Measurements from ENCODE around the gene PTPN2. TPM values are rescaled to one million over a fixed set of nuclear protein-coding genes. Genes with fewer than 3 reads are reported as not detected.

PTPN2 gene
- total RNA-seq, 4 donors from 2014 or later, result 36.9 to 49.2 (median 38.7) TPM

- Histone ChIP-seq H3K4me3 (no peak overlapping the region), H3K9me3 (no peaks in the 10 kb centered on the region), H3K27me3 (no peaks in the 10 kb centered on the region), H3K4me1 (no peaks in the 10 kb centered on the region), H3K27ac (no peak overlapping the region), H3K36me3 (peaks cover 53% of the 10 kb centered on the region)
- no peak for DNase-seq (ENCODE audit: low spot score in 2 of 2)
- TF ChIP-seq POLR2AphosphoS5 (IDR thresholded peaks at IDR 0.05) (no peak), POLR2A (IDR thresholded peaks at IDR 0.05) (no peak), CTCF (IDR thresholded peaks at IDR 0.05) (no peak), EP300 (IDR thresholded peaks at IDR 0.05) (no peak)
- 83% methylated on average over 3 of the region's 3 CpGs for WGBS
Observed at GRCh38 chr18:12821408-12821807, 62.6 kb downstream of the PTPN2 start.

GRCh38 chr18:12820506-12820905, 63.5 kb downstream of the PTPN2 start:
- 68% methylated on average over 6 of the region's 6 CpGs for whole genome bisulfite sequencing
- H3K4me3 ChIP-seq, result no peak overlapping the region
- peaks cover 55% of the 10 kb centered on the region for H3K36me3 ChIP-seq
- DNase-seq (ENCODE audit: low spot score in 2 of 2), result no peak
- no peaks in the 10 kb centered on the region for H3K27me3 ChIP-seq
- no peak overlapping the region for H3K27ac ChIP-seq
- H3K9me3 ChIP-seq, result no peaks in the 10 kb centered on the region
- TF ChIP-seq POLR2A (IDR thresholded peaks at IDR 0.05) (no peak), POLR2AphosphoS5 (IDR thresholded peaks at IDR 0.05) (no peak), CTCF (IDR thresholded peaks at IDR 0.05) (no peak), EP300 (IDR thresholded peaks at IDR 0.05) (no peak)
- H3K4me1 ChIP-seq, result no peaks in the 10 kb centered on the region

- WGBS, result 85% methylated on average over 5 of the region's 5 CpGs
- H3K4me1 ChIP-seq, result no peaks in the 10 kb centered on the region
- H3K9me3 ChIP-seq, result no peaks in the 10 kb centered on the region
- DNase-seq (ENCODE audit: low spot score in 2 of 2), result no peak
- no peak overlapping the region for H3K4me3 ChIP-seq
- H3K36me3 ChIP-seq, result peaks cover 53% of the 10 kb centered on the region
- no peaks in the 10 kb centered on the region for H3K27me3 ChIP-seq
- H3K27ac ChIP-seq, result no peak overlapping the region
- TF ChIP-seq POLR2A (IDR thresholded peaks at IDR 0.05), result no peak
- TF ChIP-seq CTCF (IDR thresholded peaks at IDR 0.05), result no peak
- no peak for TF ChIP-seq POLR2AphosphoS5 (IDR thresholded peaks at IDR 0.05)
- no peak for TF ChIP-seq EP300 (IDR thresholded peaks at IDR 0.05)
Observed at GRCh38 chr18:12819841-12820240, 64.2 kb downstream of the PTPN2 start.

GRCh38 chr18:12819322-12819721, 64.7 kb downstream of the PTPN2 start:
- TF ChIP-seq EP300 (IDR thresholded peaks at IDR 0.05) (no peak), CTCF (IDR thresholded peaks at IDR 0.05) (no peak), POLR2A (IDR thresholded peaks at IDR 0.05) (no peak), POLR2AphosphoS5 (IDR thresholded peaks at IDR 0.05) (no peak)
- 78% methylated on average over 3 of the region's 3 CpGs for WGBS

GRCh38 chr18:12818243-12818642, 65.8 kb downstream of the PTPN2 start:
- Histone ChIP-seq H3K27me3 (no peaks in the 10 kb centered on the region), H3K4me3 (no peak overlapping the region), H3K27ac (no peak overlapping the region), H3K4me1 (no peaks in the 10 kb centered on the region), H3K36me3 (peaks cover 56% of the 10 kb centered on the region), H3K9me3 (no peaks in the 10 kb centered on the region)
- 98% methylated on average over 3 of the region's 3 CpGs for WGBS
- no peak for DNase-seq (ENCODE audit: low spot score in 2 of 2)
- TF ChIP-seq CTCF (IDR thresholded peaks at IDR 0.05), result no peak
- TF ChIP-seq POLR2AphosphoS5 (IDR thresholded peaks at IDR 0.05), result no peak
- TF ChIP-seq EP300 (IDR thresholded peaks at IDR 0.05), result no peak
- TF ChIP-seq POLR2A (IDR thresholded peaks at IDR 0.05), result no peak

More at GRCh38 chr18:12819322-12819721, 64.7 kb downstream of the PTPN2 start:
- no peak overlapping the region for H3K4me3 ChIP-seq
- no peak for DNase-seq (ENCODE audit: low spot score in 2 of 2)
- no peaks in the 10 kb centered on the region for H3K4me1 ChIP-seq
- H3K9me3 ChIP-seq, result no peaks in the 10 kb centered on the region
- no peak overlapping the region for H3K27ac ChIP-seq
- no peaks in the 10 kb centered on the region for H3K27me3 ChIP-seq
- peaks cover 48% of the 10 kb centered on the region for H3K36me3 ChIP-seq
